Frontal cortex (tissue), 4 donors: ENCODE results near the gene LCN6. TPM values are rescaled to one million over a fixed set of nuclear protein-coding genes. Genes with fewer than 3 reads are reported as not detected.
"Not testable (repeated sequence)": the region's sequence is repeated elsewhere in the genome, so short reads cannot be mapped to it uniquely, and the experiment has no call there.

Source experiments
- DNase-seq, 2 donors: peaks; one replicate each; pipeline ENCODE4 v3.0.0; 2012; ENCODE audit warnings: low spot score in 2 of 2
- FAIRE-seq: peaks from 2 replicates; lab custom pipeline; 2012; peaks lifted over from hg19 to GRCh38; lab: Jason Lieb, UNC
- total RNA-seq: library from RNA; depleted of rRNA; stranded (reverse); fragments of >200 nt; gene quantifications from one replicate; pipeline ENCODE4 v1.2.3, GENCODE V29; 2014
- donor health status: control.
- donor health status: control.
- donor health status: control.

LCN6 gene
- total RNA-seq, 1 donor from 2014 or later, result not detected

GRCh38 chr9:136714893-136715274, 33.4 kb downstream of the LCN6 start:
- FAIRE-seq (no peak), DNase-seq (no peak)

- no peak for DNase-seq
- no peak for FAIRE-seq
Measured at GRCh38 chr9:136714096-136714892, 34.0 kb downstream of the LCN6 start.

- DNase-seq (peak in 1 of 2 donors; percentile 63), FAIRE-seq (no peak)
Measured at GRCh38 chr9:136713550-136713949, 34.8 kb downstream of the LCN6 start.

GRCh38 chr9:136712690-136713544, 35.4 kb downstream of the LCN6 start:
- no peak for DNase-seq
- FAIRE-seq, result no peak

GRCh38 chr9:136711751-136712689, 36.3 kb downstream of the LCN6 start, which contains the start of gene DIPK1B:
Gene DIPK1B, plus strand, starts transcription at chr9:136712572. Its CDS starts 94 bp downstream, at chr9:136712666.
- FAIRE-seq (no peak), DNase-seq (peak; percentile 77 to 82)

GRCh38 chr9:136711219-136711648, 37.1 kb downstream of the LCN6 start:
- not testable (repeated sequence) for FAIRE-seq, DNase-seq

- no peak for DNase-seq
- no peak for FAIRE-seq
Measured at GRCh38 chr9:136710543-136710942, 37.8 kb downstream of the LCN6 start.

- no peak for FAIRE-seq
- no peak for DNase-seq
Measured at GRCh38 chr9:136709454-136710109, 38.7 kb downstream of the LCN6 start.

- FAIRE-seq (no peak), DNase-seq (no peak)
Measured at GRCh38 chr9:136707849-136708517, 40.3 kb downstream of the LCN6 start.

- no peak for FAIRE-seq
Measured at GRCh38 chr9:136707011-136707410, 41.3 kb downstream of the LCN6 start.

GRCh38 chr9:136705564-136705963, 42.8 kb downstream of the LCN6 start:
- FAIRE-seq (no peak), DNase-seq (no peak)

More at GRCh38 chr9:136707011-136707410, 41.3 kb downstream of the LCN6 start:
- no peak for DNase-seq

GRCh38 chr9:136704741-136705140, 43.6 kb downstream of the LCN6 start:
- not testable (repeated sequence) for DNase-seq, FAIRE-seq

GRCh38 chr9:136703276-136703860, 45.0 kb downstream of the LCN6 start:
- FAIRE-seq, result no peak
- DNase-seq, result no peak

- FAIRE-seq, result no peak
Measured at GRCh38 chr9:136701668-136702053, 46.7 kb downstream of the LCN6 start.

GRCh38 chr9:136700959-136701667, 47.2 kb downstream of the LCN6 start:
- no peak for DNase-seq
- FAIRE-seq, result no peak

More at GRCh38 chr9:136701668-136702053, 46.7 kb downstream of the LCN6 start:
- DNase-seq, result no peak

GRCh38 chr9:136700304-136700703, 48.0 kb downstream of the LCN6 start:
- DNase-seq, result no peak
- no peak for FAIRE-seq

GRCh38 chr9:136698635-136699246, 49.6 kb downstream of the LCN6 start:
- FAIRE-seq (no peak), DNase-seq (no peak)
